IPS-NIHi11 (cell line): ENCODE measurements around the gene DNAJB6.

Experiments
- DNase-seq: peaks from one replicate; pipeline ENCODE4 v3.0.0; 2012; ENCODE audit warnings: mixed read lengths, low spot score

Gene DNAJB6

GRCh38 chr7:157466867-157467261, 130.1 kb downstream of the DNAJB6 start:
- DNase-seq, result no peak
